OCI-LY1 (cell line): Measurements from ENCODE around the gene LNX1.

Source experiments
- EZH2 ChIP-seq: fragments of 200-600 bp; sonication (generic), shearing (Covaris generic); IDR thresholded peaks from 2 replicates; pipeline ENCODE4 v1.8.0; 2017; ENCODE audit warnings: borderline replicate concordance, mixed run types, mild to moderate bottlenecking, antibody characterized with exemption, low read length, moderate library complexity, mixed read lengths
- TF ChIP-seq, protein P1 (sequence below): fragments of 200-600 bp; sonication (generic), shearing (Covaris generic); IDR thresholded peaks from 2 replicates; pipeline ENCODE4 v1.5.1; 2017; ENCODE audit warnings: mild to moderate bottlenecking, antibody characterized with exemption, low read length, moderate library complexity, mixed read lengths

DNA sequence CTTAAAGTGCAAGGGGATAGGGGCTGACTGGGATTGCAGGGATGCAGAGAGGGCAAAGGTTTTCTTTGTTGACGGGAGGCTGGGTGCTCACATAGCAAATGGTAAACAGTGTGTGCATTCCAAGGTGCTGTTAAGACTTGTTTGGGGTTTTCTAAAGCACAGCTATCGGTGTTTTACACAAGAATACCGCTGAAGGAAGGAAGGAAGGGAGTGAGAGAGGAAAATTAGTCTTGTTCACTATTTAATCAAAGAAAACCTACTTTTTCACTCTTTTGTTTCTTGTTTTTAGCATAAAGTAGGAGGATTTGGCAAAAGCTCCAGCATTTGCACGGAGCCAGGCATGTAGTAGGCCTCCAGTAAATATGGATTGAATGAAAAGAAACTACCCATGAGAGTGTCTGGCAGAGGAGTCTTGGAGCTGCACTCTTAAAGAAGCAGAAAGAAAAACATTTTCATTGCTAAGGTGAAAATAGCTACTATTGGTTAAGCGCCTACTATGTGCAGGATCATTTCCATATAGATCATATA lies 114.2 kb downstream of the LNX1 start:
- TF ChIP-seq, protein P1, sequence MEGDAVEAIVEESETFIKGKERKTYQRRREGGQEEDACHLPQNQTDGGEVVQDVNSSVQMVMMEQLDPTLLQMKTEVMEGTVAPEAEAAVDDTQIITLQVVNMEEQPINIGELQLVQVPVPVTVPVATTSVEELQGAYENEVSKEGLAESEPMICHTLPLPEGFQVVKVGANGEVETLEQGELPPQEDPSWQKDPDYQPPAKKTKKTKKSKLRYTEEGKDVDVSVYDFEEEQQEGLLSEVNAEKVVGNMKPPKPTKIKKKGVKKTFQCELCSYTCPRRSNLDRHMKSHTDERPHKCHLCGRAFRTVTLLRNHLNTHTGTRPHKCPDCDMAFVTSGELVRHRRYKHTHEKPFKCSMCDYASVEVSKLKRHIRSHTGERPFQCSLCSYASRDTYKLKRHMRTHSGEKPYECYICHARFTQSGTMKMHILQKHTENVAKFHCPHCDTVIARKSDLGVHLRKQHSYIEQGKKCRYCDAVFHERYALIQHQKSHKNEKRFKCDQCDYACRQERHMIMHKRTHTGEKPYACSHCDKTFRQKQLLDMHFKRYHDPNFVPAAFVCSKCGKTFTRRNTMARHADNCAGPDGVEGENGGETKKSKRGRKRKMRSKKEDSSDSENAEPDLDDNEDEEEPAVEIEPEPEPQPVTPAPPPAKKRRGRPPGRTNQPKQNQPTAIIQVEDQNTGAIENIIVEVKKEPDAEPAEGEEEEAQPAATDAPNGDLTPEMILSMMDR: no peak
- no peak for TF ChIP-seq EZH2
